Stimulated activated CD8-positive, alpha-beta memory T cell treated with anti-CD3 and anti-CD28 coated beads, Interleukin-7, amount 100 ng/mL, for 4 hours (primary cell): ENCODE results near the gene MYCT1.
"Not testable (repeated sequence)": the region's sequence is repeated elsewhere in the genome, so short reads cannot be mapped to it uniquely, and the experiment has no call there.

ENCODE experiments used
- DNase-seq, 2 donors: peaks; one replicate each; pipeline ENCODE4 v3.0.0-alpha.2; 2020; ENCODE audit warnings: low read depth in 2 of 2

Gene MYCT1, protein sequence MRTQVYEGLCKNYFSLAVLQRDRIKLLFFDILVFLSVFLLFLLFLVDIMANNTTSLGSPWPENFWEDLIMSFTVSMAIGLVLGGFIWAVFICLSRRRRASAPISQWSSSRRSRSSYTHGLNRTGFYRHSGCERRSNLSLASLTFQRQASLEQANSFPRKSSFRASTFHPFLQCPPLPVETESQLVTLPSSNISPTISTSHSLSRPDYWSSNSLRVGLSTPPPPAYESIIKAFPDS

DNA sequence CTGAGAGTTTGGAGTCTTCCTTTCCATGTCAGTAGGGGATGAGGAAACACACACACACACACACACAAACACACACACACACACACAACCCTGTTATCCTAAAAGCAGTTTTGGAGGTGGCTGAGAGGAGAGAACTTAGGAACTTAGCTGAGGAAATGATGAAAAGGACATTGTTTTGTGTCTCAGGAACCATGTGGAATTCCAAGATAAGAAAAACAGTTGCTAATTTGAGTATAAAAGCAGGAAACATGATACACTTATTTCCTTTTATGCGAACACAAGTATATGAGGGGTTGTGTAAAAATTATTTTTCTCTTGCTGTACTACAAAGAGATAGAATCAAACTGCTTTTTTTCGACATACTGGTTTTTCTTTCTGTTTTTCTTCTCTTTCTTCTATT lies at the start of gene MYCT1:
Gene MYCT1 (plus strand): TSS at position 264 of the 400 bp plus-strand sequence. CDS start 6 bp downstream, at position 270.
- DNase-seq: no peak

DNA sequence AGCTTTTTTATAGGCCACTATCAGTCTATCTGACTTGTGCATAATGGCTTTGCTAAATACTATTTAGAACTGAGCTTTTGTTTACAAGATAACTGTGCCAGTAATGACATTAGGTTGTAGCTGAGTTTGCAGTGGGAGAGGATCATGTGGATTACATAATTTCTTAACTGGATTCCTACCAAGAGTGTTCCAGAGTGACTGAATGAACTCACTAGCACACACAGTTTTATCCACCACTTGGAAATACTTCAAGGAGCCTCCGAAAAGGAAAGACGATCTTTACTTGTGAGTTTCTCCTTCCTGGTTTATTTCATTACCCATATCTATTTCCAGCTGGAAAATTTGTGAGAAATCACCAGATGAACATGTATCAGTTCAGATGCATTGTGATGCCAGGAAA lies 49.6 kb upstream of the MYCT1 start:
- DNase-seq: no peak

DNA sequence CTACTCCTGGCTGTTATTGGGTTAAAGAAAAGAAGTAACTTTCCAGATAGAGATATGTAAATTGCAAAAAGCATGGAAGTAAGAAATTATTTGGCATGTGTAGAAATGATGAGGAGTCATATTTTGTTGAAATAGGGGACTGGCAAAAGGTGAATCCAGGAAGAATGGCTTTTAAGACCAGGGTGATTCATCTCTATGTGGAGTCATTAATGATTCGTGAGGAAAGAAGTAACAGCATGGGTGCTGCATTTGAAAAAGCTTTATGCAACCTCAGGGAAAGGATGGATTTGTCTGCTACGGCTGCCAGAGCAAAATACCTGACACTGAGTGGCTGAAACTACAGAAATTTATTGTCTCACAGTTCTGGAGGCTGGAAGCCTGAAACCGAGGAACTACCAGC lies 45.7 kb upstream of the MYCT1 start:
- no peak for DNase-seq

DNA sequence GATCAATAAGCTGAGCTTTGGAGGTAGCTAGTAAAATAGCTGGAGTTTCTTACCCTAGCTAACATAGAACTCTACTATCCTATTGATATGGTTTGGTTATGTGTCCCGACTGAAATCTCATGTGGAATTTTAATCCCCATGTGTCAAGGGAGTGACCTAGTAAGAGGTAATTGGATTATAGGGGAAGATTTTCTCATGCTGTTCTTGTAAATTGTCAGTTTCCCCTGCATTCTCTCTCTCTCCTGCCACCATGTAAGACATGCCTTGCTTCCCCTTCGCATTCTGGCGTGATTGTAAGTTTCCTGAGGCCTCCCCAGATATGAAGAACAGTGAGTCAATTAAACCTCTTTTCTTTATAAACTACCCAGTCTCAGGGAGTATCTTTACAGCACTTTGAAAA lies 35.9 kb upstream of the MYCT1 start:
- no peak for DNase-seq

DNA sequence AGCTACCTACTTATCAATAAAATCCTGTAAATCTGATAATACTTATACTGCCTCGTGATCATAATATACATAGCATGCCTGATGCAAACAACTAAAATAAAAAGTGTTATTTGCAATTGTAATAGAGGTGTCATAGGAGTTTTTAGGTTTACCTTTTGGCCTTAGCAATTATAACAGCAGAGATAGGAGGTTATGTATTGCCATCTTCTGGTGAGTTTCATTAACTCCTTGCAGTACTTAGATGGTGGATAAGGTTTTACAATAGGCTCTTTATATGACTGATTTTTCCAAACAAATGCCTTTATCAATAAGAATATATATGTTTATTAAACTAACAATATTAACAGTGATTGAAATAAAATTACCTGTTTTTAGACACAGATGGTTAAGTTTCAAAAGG lies 27.8 kb upstream of the MYCT1 start:
- no peak for DNase-seq

DNA sequence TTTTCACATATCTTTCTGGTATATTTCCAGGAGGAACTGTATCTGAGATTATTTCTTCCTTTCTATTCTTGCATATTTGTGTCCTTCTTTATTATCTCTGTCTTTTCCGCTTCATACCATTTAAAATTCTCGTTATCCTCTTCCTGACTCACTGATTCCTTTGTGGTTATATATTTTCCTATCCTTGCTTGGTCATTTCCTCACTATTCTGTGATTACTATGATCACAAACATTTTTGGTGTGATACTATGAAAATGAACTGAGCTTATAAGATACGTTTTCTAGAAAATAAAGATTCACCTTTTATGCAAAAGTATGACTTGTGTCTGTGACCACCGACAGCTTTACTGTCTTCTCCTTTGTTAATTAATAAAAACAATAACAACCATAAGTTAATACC lies 26.5 kb upstream of the MYCT1 start:
- DNase-seq: no peak

DNA sequence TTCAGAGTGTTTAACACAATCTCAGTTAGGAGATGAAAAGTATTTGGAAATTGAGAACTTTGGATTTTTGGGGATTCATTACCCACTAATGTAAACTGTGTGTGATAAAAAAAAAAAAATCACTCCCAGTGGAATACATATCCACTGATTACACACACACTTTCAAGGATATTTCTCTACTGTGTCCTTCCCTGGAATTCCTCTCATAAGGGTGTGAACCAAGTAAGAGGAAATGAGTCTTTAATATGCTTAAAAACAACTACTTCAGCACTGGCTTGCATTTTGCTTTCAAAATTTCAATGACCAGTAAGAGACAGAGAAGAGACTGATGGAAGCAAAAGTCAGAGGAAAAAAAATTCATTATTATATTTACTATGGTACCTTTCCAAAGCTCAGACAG lies 24.5 kb upstream of the MYCT1 start:
- DNase-seq: no peak

DNA sequence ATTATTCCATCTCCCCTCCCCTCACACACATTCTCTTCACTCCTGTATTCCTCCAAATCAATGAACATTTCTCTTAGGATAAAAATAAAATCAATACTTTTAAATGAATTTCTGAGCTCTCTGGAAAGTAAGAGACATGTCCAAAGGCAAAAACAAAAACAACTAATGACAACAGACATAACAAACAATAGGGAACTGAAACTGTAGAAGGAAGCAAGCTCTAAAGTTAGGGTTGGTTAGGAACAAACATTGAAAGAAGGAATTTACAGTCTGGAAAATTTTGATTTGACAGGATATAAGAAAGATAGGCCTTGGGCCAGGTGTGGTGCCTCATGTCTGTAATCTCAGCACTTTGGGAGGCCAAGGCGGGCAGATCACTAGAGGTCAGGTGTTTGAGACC lies 17.5 kb upstream of the MYCT1 start:
- DNase-seq: no peak

DNA sequence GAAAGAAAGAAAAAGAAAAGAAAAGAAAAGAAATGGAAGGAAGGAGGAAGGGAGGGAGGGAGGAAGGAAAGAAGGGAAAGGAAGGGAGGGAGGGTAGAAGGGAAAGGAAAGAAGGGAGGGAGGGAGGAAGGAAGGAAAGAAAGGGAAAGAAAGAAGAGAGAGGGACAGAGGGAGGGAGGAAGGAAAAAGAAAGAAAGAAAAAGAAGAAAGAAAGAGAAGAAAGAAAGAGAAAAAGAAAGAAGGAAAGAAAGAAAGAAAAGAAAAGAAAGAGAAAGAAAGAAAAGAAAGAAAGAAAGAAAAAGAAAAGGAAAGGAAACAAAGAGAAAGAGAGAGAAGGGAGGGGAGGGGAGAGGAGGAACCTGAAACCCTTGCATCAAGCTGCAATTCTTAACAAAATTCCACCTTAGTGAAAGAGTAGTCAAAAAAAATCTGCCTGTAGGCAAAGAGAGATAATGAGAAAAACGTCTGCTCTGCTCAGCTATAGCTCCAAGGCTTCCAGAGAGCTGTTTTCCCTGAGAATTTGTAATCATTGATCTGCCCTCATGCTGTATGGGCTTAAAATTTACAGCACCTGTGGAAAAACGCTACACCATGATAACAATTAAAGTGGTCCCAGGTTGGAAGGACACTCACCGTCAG lies 16.7 kb upstream of the MYCT1 start:
- no peak for DNase-seq

DNA sequence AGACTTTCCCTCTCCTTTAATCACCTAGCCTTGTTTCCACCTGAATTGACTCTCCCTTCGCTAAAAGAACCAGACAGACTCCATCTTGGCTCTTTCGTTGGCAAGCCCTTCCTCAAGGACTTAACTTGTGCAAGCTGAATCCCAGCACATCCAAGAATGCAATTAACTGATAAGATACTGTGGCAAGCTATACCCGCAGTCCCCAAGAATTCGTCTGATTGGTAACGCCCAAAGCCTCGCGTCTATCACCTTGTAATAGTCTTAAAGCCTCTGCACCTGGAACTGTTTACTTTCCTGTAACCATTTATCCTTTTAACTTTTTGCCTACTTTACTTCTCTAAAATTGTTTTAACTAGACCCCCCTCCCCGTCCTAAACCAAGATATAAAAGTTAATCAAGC lies 15.6 kb upstream of the MYCT1 start:
- no peak for DNase-seq

DNA sequence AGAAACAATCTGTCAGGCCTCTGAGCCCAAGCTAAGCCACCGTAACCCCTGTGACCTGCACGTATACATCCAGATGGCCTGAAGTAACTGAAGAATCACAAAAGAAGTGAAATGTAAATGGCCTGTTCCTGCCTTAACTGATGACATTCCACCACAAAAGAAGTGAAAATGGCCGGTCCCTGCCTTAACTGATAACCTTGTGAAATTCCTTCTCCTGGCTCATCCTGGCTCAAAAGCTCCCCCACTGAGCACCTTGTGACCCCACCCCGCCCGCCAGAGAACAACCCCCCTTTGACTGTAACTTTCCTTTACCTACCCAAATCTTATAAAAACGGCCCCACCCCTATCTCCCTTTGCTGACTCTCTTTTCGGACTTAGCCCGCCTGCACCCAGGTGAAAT lies 14.8 kb upstream of the MYCT1 start:
- not testable (repeated sequence) for DNase-seq

DNA sequence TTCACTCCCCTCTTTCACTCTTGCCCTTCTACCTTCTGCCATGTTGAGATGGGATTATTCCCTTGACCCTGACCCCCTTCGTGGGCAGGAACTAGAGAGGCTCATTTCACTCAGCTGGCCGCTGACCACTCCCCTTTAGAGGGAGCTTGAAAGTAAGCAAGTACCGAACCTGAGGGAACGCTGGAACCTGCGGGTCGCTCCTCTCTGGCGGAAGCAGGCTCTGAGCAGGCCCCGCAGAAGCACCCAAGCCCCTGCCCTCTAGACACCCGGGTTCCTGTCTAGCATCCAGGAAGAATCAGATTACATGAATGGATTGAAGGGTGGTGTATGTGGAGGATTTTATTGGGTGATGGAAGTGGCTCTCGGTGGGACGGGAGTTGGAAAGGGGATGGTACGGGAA lies 11.9 kb upstream of the MYCT1 start:
- no peak for DNase-seq

DNA sequence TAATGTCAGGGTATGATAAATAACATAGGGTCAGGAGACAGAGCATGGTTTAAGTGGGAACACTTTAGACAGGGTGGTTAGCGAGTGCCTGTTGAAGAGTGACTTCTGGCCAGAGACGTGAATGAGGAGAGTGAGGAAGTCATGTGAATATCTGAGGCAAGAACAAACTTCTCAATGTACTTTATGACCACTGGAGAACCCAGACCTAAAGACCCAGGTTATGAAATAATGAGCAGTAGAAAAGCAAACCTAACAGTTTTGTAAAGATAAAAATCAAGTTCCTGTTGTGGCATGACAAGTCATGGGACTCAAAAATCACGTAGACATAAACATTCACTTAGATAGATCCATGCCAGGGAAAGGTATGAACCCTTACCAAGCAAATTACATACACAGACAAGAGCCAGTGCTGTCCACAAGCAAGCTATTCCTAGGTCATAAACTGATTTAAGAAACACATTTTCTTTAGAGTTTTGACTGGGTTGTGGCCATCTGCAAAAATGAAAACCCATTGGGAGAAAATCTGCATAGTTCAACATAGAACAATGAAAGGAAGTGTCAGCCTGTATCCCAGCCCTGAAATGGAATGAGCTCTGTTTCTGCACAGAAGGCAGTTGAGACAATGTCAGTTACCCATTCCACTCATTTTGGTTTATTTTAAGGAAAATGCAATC lies 2.2 kb upstream of the MYCT1 start:
- no peak for DNase-seq

DNA sequence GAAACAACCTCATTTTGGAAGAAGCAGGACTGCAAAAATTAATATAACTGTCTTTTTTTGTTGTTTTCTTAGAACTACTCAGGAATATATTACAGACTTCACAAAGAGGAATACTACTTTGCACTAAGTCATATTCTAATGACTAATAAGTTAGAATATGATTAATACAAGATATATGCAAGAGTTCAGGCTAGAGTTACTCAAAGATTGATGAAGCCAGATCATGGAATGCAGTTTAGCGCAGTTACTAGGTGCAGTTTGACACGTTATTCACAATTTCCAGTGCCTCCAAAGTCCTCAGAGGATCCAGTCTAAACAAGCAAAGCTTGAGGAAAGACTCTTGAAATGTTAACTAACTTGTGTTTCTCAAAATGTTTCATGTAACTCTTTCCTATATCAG lies 1.2 kb upstream of the MYCT1 start:
- no peak for DNase-seq

DNA sequence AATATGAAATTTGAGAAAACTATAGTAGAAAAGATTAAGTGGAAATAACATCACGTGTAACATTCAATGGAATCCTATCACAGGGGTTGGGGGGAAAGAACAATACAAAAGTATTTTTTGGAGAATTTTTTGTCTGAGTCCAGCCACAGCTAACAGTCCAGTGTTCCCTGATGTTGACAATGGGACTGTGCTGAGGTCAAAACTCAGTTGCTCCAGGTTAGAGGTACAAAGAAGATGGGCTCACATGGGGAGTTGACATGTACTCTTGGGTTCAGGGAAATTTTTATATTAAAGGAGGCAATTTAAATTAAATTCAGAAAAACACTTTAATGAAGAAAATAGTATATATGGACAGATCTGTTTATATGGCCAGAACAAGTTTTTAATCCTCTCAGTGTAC lies 995 bp downstream of the MYCT1 start:
- no peak for DNase-seq

DNA sequence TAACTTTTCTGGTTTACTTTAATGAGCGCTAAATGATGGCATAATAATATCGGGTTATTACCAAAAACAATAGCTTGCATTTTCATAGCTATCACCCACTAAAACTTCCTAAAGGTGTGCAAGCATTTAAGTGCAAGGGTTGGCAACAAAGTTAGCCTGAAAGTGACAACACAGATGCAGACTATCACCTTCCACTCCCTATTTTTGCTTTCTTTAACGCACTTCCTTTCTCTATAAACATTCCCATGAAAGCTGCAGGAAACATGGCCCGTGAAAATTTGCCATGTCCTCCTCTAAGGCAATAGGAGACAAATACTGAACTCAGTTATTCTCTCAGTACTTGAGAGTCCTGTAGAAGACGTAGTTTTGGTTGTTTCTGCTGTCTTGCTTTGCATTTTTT lies 2.7 kb downstream of the MYCT1 start:
- DNase-seq: no peak

DNA sequence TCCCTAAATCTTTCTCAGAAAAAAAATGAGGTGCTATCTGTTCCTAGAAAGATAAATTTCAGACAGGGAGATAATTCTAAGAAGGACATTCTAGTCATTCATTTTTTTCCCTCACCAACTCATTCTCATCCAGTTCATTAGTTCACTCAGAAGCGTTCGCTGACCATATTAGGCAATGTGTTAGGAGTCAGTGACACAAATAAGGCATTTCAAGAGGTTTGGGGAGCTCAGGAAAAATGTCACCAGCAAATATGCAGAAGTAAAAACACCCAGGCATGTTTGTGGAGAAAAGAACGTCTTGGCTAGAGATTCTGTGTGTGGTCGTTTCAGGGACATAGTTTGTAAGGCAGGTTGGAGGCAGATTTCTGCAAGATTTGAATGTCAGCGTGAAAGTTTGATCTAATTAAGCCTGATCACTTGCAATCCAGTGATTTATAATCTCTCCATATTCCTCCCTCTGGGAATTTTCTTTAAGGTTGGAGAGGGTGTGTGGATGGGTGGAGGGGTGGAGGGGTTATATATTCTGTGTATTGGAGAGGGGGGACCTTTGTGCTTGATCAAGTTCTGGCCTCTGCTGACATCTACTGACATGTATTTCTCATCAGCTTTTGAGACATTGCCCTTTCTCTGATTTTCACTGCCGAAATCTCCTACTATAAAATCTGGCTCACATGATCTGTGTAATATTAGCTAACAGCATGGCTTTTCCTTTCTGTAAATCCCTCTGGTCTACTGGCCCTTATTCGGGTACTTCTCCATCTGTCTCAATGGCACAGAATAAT lies 3.6 kb downstream of the MYCT1 start:
- no peak for DNase-seq

DNA sequence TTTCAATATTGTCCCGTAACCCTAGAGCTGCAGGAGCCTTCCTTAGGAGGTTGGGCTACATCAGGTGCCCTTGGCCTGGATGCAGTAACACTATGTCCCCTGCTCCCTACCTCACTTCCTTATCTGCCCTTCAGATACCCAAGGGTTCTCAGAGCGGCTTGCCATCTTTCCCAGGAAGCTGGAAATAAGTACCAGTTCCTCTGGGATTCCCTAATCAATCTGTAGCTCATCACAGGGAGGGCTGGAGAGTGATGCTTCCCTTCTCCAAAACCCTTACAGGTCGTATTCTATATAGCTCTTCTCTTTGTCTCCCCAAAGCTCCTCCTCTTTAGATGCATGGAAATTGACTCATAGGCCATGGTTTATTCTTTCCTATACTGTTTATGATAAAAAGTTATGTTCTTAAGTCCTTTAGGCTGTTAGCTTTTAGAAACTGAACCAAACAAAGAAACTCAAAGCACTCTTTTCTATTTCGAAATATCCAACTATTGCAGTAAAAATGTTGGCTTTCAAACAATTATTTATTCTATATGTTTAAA lies 4.2 kb downstream of the MYCT1 start:
- DNase-seq: no peak

DNA sequence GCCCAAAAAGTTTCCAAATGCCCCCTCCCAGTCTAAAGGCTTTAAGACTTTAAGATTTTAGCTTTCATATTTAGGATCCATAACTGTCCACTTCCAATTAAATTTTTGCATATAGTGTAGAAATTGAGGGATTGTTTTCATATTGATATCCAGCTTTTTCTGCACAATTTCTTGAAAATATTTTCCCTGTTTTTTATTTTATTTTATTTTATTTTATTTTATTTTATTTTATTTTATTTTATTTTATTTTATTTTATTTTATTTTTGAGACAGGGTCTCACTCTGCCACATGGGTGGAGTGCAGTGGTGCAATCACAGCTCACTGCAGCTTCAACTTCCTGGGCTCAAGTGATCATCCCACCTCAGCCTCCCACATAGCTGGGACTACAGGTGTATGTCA lies 6.1 kb downstream of the MYCT1 start:
- DNase-seq: not testable (repeated sequence)

DNA sequence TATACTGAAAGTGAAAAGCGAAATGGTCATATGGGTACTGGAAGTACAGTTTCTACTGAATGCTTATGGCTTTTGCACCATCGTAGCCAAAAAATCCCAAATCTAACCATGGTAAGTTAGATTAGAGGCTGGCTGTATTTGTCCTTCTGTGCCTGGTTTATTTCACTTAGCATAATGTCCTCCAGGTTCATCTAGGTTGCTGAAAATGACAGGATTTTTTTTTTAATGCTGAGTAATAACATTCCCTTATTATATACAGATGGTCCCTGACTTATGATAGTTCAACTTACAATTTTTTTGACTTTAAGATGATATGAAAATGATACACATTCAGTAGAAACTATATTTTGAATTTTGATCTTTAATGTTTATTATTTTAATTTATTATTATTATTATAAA lies 7.6 kb downstream of the MYCT1 start:
- no peak for DNase-seq

DNA sequence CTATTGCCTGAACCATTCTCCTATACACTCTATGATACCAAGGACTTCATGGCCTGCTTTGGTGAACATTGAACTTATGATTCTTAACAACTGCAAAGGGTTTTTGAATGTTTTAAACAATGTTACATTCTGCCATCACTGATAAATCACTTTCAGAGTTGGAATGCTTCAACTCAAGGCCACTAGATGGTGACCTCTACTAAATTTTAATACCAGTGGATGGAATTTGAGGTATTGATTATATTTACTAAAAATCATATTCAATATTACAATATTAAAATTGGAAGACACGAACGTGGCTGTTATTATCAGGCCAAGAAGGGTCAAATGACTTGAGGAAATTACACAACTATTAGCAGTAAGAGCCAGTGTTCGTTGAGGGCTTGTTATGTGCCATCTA lies 18.6 kb downstream of the MYCT1 start:
- no peak for DNase-seq

DNA sequence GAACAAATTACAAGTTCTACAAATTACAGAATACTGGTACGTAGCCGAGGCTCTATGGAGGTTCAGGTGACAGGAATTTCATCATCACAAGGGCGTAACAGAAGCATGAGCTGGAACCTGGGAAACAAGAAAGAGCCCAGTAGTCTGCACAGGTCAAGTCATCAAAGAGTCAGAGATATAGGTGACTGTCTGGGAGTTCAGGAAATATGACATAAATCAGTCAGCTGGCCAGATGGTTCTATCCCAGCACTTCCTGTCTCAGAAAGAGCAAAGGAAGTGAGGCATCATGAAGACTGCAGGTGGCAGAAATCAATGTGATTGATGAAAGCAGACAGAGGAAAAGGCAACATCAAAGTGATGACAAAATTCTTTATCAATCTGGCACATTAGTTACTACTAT lies 23.3 kb downstream of the MYCT1 start:
- no peak for DNase-seq
